Measurements from ENCODE around the gene HSH2D.
"Not testable (repeated sequence)": the region's sequence is repeated elsewhere in the genome, so short reads cannot be mapped to it uniquely, and the experiment has no call there.

HSH2D gene

GRCh38 chr19:16157601-16158000 lies 14.1 kb downstream of the HSH2D start:
- DNase-seq (no peak), ATAC-seq (no peak)
- no peak overlapping the region for H3K27ac Mint-ChIP-seq
- no peaks in the 10 kb centered on the region for H3K9me3 Mint-ChIP-seq
- H3K4me3 Mint-ChIP-seq: no peak overlapping the region
- H3K27me3 Mint-ChIP-seq: no peaks in the 10 kb centered on the region
- H3K36me3 Mint-ChIP-seq (ENCODE audit: low read depth): peaks cover 34% of the 10 kb centered on the region
- H3K4me1 Mint-ChIP-seq: peaks cover 30% of the 10 kb centered on the region

GRCh38 chr19:16159655-16160054 lies 16.2 kb downstream of the HSH2D start:
- H3K4me1 Mint-ChIP-seq: peaks cover 30% of the 10 kb centered on the region

GRCh38 chr19:16160445-16160942 lies 17.0 kb downstream of the HSH2D start:
- Mint-ChIP-seq H3K4me3 (peak overlapping the region; percentile 57), H3K4me1 (peaks cover 27% of the 10 kb centered on the region), H3K9me3 (no peaks in the 10 kb centered on the region), H3K27me3 (no peaks in the 10 kb centered on the region), H3K36me3 (ENCODE audit: low read depth) (peaks cover 14% of the 10 kb centered on the region), H3K27ac (peak overlapping the region; percentile 90)
- peak; percentile 88 for ATAC-seq
- no peak for DNase-seq

More at GRCh38 chr19:16159655-16160054, 16.2 kb downstream of the HSH2D start:
- Mint-ChIP-seq H3K27me3 (no peaks in the 10 kb centered on the region), H3K9me3 (no peaks in the 10 kb centered on the region), H3K36me3 (ENCODE audit: low read depth) (peaks cover 22% of the 10 kb centered on the region), H3K27ac (no peak overlapping the region), H3K4me3 (no peak overlapping the region)
- no peak for DNase-seq
- ATAC-seq: no peak

- Mint-ChIP-seq H3K36me3 (ENCODE audit: low read depth) (peaks cover 14% of the 10 kb centered on the region), H3K4me3 (peak overlapping the region; percentile 57), H3K9me3 (no peaks in the 10 kb centered on the region), H3K4me1 (peaks cover 27% of the 10 kb centered on the region), H3K27me3 (no peaks in the 10 kb centered on the region), H3K27ac (peak overlapping the region; percentile 90)
- ATAC-seq: peak; percentile 92
- peak; percentile 80 for DNase-seq
These were observed 17.6 kb downstream of the HSH2D start for GRCh38 chr19:16160943-16161560.

GRCh38 chr19:16161840-16162239 lies 18.4 kb downstream of the HSH2D start:
- H3K36me3 Mint-ChIP-seq (ENCODE audit: low read depth): peaks cover 8% of the 10 kb centered on the region
- no peak overlapping the region for H3K4me3 Mint-ChIP-seq
- H3K27ac Mint-ChIP-seq: peak overlapping the region; percentile 90
- H3K4me1 Mint-ChIP-seq: peaks cover 26% of the 10 kb centered on the region
- ATAC-seq (no peak), DNase-seq (no peak)
- H3K27me3 Mint-ChIP-seq: no peaks in the 10 kb centered on the region
- H3K9me3 Mint-ChIP-seq: no peaks in the 10 kb centered on the region

- no peak overlapping the region for H3K4me3 Mint-ChIP-seq
- H3K27me3 Mint-ChIP-seq: no peaks in the 10 kb centered on the region
- H3K9me3 Mint-ChIP-seq: no peaks in the 10 kb centered on the region
- no peak for ATAC-seq
- H3K27ac Mint-ChIP-seq: no peak overlapping the region
- no peak for DNase-seq
- H3K4me1 Mint-ChIP-seq: peaks cover 34% of the 10 kb centered on the region
- H3K36me3 Mint-ChIP-seq (ENCODE audit: low read depth): no peaks in the 10 kb centered on the region
These were observed 20.9 kb downstream of the HSH2D start for GRCh38 chr19:16164222-16164890.

GRCh38 chr19:16166417-16166816 lies 22.9 kb downstream of the HSH2D start:
- Mint-ChIP-seq H3K36me3 (ENCODE audit: low read depth) (no peaks in the 10 kb centered on the region), H3K4me1 (peaks cover 16% of the 10 kb centered on the region), H3K27ac (no peak overlapping the region), H3K27me3 (no peaks in the 10 kb centered on the region), H3K4me3 (no peak overlapping the region), H3K9me3 (no peaks in the 10 kb centered on the region)
- ATAC-seq (no peak), DNase-seq (no peak)

GRCh38 chr19:16167055-16167454 lies 23.6 kb downstream of the HSH2D start:
- Mint-ChIP-seq H3K4me1 (peaks cover 10% of the 10 kb centered on the region), H3K9me3 (no peaks in the 10 kb centered on the region), H3K36me3 (ENCODE audit: low read depth) (no peaks in the 10 kb centered on the region), H3K4me3 (no peak overlapping the region), H3K27ac (no peak overlapping the region), H3K27me3 (no peaks in the 10 kb centered on the region)
- no peak for ATAC-seq
- no peak for DNase-seq

GRCh38 chr19:16168465-16169081 lies 25.1 kb downstream of the HSH2D start:
- Mint-ChIP-seq H3K4me3 (no peak overlapping the region), H3K27ac (no peak overlapping the region), H3K4me1 (peaks cover 10% of the 10 kb centered on the region), H3K36me3 (ENCODE audit: low read depth) (no peaks in the 10 kb centered on the region), H3K27me3 (peaks cover 4% of the 10 kb centered on the region), H3K9me3 (no peaks in the 10 kb centered on the region)
- no peak for DNase-seq
- ATAC-seq: no peak

- H3K4me1 Mint-ChIP-seq: peaks cover 10% of the 10 kb centered on the region
- ATAC-seq: no peak
- no peaks in the 10 kb centered on the region for H3K36me3 Mint-ChIP-seq (ENCODE audit: low read depth)
- H3K27ac Mint-ChIP-seq: no peak overlapping the region
- no peaks in the 10 kb centered on the region for H3K9me3 Mint-ChIP-seq
- no peak for DNase-seq
- H3K4me3 Mint-ChIP-seq: no peak overlapping the region
- peaks cover 4% of the 10 kb centered on the region for H3K27me3 Mint-ChIP-seq
These were observed 26.6 kb downstream of the HSH2D start for GRCh38 chr19:16170134-16170533.

GRCh38 chr19:16175954-16176353 lies 32.5 kb downstream of the HSH2D start:
- ATAC-seq: no peak
- peaks cover 4% of the 10 kb centered on the region for H3K27me3 Mint-ChIP-seq
- no peaks in the 10 kb centered on the region for H3K36me3 Mint-ChIP-seq (ENCODE audit: low read depth)

GRCh38 chr19:16178866-16179265 lies 35.4 kb downstream of the HSH2D start:
- H3K9me3 Mint-ChIP-seq; H3K27ac Mint-ChIP-seq; H3K27me3 Mint-ChIP-seq; DNase-seq; H3K4me3 Mint-ChIP-seq; H3K4me1 Mint-ChIP-seq; H3K36me3 Mint-ChIP-seq (ENCODE audit: low read depth); ATAC-seq: not testable (repeated sequence)

More at GRCh38 chr19:16175954-16176353, 32.5 kb downstream of the HSH2D start:
- no peak for DNase-seq
- Mint-ChIP-seq H3K9me3 (no peaks in the 10 kb centered on the region), H3K4me1 (peaks cover 2% of the 10 kb centered on the region), H3K27ac (no peak overlapping the region), H3K4me3 (no peak overlapping the region)

GRCh38 chr19:16180611-16181010 lies 37.1 kb downstream of the HSH2D start:
- H3K4me1 Mint-ChIP-seq: peaks cover 12% of the 10 kb centered on the region
- H3K4me3 Mint-ChIP-seq: no peak overlapping the region
- no peak for DNase-seq
- peaks cover 2% of the 10 kb centered on the region for H3K27me3 Mint-ChIP-seq
- H3K9me3 Mint-ChIP-seq: no peaks in the 10 kb centered on the region
- peaks cover 6% of the 10 kb centered on the region for H3K36me3 Mint-ChIP-seq (ENCODE audit: low read depth)
- ATAC-seq: no peak
- no peak overlapping the region for H3K27ac Mint-ChIP-seq

GRCh38 chr19:16184665-16185122 lies 41.2 kb downstream of the HSH2D start:
- peak overlapping the region; percentile 98 for H3K27ac Mint-ChIP-seq
- peaks cover 18% of the 10 kb centered on the region for H3K36me3 Mint-ChIP-seq (ENCODE audit: low read depth)
- DNase-seq: no peak
- ATAC-seq: no peak
- H3K27me3 Mint-ChIP-seq: peaks cover 2% of the 10 kb centered on the region
- H3K9me3 Mint-ChIP-seq: no peaks in the 10 kb centered on the region
- H3K4me1 Mint-ChIP-seq: peaks cover 34% of the 10 kb centered on the region
- H3K4me3 Mint-ChIP-seq: peak overlapping the region; percentile 99
